Thyroid gland (tissue), 4 donors: ENCODE data around the gene VAMP5. TPM values are rescaled to one million over a fixed set of nuclear protein-coding genes. Genes with fewer than 3 reads are reported as not detected.

Source experiments
- DNase-seq, 2 donors: peaks; one replicate each; pipeline ENCODE4 v3.0.0-alpha.2; 2019
- H3K27ac ChIP-seq, 3 donors: fragments of 200-600 bp; sonication (generic); 1 replicate in 2 of 3; 2 replicates in 1 of 3; pipeline ENCODE4 v1.5.1; 2016 to 2019; ENCODE audit warnings: mild to moderate bottlenecking in 1 of 3, moderate library complexity in 1 of 3
- H3K27me3 ChIP-seq: fragments of 200-600 bp; sonication (generic); one replicate; pipeline ENCODE4 v1.5.1; 2019
- H3K36me3 ChIP-seq, 2 donors: fragments of 200-600 bp; sonication (generic); one replicate each; pipeline ENCODE4 v1.5.1; 2016 to 2019
- H3K4me1 ChIP-seq, 2 donors: fragments of 200-600 bp; sonication (generic); one replicate each; pipeline ENCODE4 v1.5.1; 2017 to 2019
- H3K4me3 ChIP-seq, 3 donors: fragments of 200-600 bp; sonication (generic); replicated peaks in 1 of 3; 1 replicate in 2 of 3; 2 replicates in 1 of 3; pipeline ENCODE4 v1.5.1; 2016; ENCODE audit warnings: mild to moderate bottlenecking in 1 of 3
- H3K9me3 ChIP-seq: fragments of 200-600 bp; sonication (generic); one replicate; pipeline ENCODE4 v1.5.1; 2017
- POLR2A ChIP-seq, 2 donors: fragments of 450-650 bp; IDR thresholded peaks; one replicate each; pipeline ENCODE4 v1.6.1; 2017; ENCODE audit warnings: antibody characterized with exemption in 2 of 2, mild to moderate bottlenecking in 2 of 2, moderate library complexity in 1 of 2
- WGBS, 2 donors: methylation state at CpG; one replicate each; pipeline ENCODE4 v1.1.5; 2017; 5-methylcytosine and 5-hydroxymethylcytosine counted together
- intact Hi-C: fragments of 100-400 bp; cut with DNase I; formaldehyde crosslinking; loops from one replicate; pipeline ENCODE4 v1.15.1; 2023
- total RNA-seq, 4 donors: library from RNA; depleted of rRNA; stranded (reverse); fragments of >200 nt; gene quantifications; one replicate each; pipeline ENCODE4 v1.2.3, GENCODE V29; 2016
- TF ChIP-seq, protein P1 (sequence below), 6 experiments: fragments of 200-600 bp in 3 of 6; fragments of 450-650 bp in 3 of 6; sonication (generic) in 3 of 6; IDR thresholded peaks; one replicate each; pipeline ENCODE4 v1.5.1; 2016 to 2019; ENCODE audit warnings: antibody characterized with exemption in 6 of 6, mild to moderate bottlenecking in 2 of 6, inconsistent platforms in 1 of 6, moderate library complexity in 1 of 6

Gene VAMP5
- total RNA-seq, 4 donors from 2014 or later: 13.6 to 41.3 (median 20.7) TPM

DNA sequence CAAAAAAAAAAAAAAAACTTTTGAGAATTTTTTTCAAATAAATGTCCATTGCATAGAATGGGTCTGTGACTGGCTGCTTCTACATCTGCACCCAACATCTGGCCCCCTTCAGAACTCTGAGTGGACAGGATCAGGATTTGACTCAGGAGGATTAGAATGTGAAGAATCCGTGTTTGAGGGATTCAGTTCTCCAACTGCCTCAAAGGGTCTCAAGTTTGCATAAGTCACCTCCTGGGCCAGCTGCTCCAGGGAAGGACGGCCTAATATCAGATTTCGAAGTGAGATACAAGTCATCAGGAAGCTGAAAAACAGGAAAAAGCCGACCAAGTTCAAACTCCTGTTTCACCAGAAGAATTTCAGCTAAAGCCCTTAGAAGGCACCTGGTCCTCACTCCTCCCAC, 34.4 kb upstream of the VAMP5 start:
- Histone ChIP-seq H3K27ac (no peak overlapping the region), H3K4me1 (peaks cover 3 to 4% of the 10 kb centered on the region in 2 donors), H3K4me3 (no peak overlapping the region), H3K36me3 (peaks cover 38 to 40% of the 10 kb centered on the region in 2 donors), H3K9me3 (no peaks in the 10 kb centered on the region), H3K27me3 (no peaks in the 10 kb centered on the region)
- intact Hi-C loops: loop anchor here (2.0 to 10.0 kb wide), 4 partner anchors 118 to 225 kb away; partner anchors contain the start of genes ELMOD3, RETSAT and TGOLN2
- DNase-seq: no peak
- TF ChIP-seq, protein P1, sequence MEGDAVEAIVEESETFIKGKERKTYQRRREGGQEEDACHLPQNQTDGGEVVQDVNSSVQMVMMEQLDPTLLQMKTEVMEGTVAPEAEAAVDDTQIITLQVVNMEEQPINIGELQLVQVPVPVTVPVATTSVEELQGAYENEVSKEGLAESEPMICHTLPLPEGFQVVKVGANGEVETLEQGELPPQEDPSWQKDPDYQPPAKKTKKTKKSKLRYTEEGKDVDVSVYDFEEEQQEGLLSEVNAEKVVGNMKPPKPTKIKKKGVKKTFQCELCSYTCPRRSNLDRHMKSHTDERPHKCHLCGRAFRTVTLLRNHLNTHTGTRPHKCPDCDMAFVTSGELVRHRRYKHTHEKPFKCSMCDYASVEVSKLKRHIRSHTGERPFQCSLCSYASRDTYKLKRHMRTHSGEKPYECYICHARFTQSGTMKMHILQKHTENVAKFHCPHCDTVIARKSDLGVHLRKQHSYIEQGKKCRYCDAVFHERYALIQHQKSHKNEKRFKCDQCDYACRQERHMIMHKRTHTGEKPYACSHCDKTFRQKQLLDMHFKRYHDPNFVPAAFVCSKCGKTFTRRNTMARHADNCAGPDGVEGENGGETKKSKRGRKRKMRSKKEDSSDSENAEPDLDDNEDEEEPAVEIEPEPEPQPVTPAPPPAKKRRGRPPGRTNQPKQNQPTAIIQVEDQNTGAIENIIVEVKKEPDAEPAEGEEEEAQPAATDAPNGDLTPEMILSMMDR (IDR thresholded peaks at IDR 0.05): no peak
- TF ChIP-seq POLR2A (IDR thresholded peaks at IDR 0.05): no peak
- 59 to 74% methylated on average over 4 of the region's 4 CpGs for WGBS, 2 donors

DNA sequence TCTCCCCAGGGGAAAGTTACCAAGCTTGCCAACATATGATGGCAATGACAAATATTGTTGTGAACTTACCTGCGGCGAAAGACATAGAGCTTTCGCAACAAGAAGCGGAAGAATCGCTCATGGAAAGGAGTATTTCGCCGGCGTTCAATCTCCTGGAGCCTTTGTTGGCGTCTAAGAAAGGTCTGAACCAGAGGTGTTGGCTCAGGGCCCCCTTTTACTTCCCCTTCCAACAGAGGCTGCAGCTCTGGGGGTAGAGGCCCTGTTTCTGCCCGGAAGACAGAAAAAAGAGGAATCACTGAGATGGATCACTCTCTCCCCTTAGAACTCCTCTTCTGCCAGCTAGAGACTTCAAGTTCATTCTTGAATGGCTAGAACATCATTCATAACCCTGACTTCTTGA, 33.7 kb upstream of the VAMP5 start:
- H3K4me3 ChIP-seq: no peak overlapping the region
- H3K36me3 ChIP-seq: peaks cover 31 to 39% of the 10 kb centered on the region in 2 donors
- no peak overlapping the region for H3K27ac ChIP-seq
- H3K27me3 ChIP-seq: no peaks in the 10 kb centered on the region
- TF ChIP-seq, protein P1 (IDR thresholded peaks at IDR 0.05): no peak
- TF ChIP-seq POLR2A (IDR thresholded peaks at IDR 0.05): no peak
- no peak for DNase-seq
- intact Hi-C loops: loop anchor here (2.0 to 5.0 kb wide), 2 partner anchors 130 to 198 kb away; partner anchors contain the start of genes ELMOD3 and RETSAT
- WGBS, 2 donors: 92 to 93% methylated on average over 10 of the region's 10 CpGs
- peaks cover 3 to 4% of the 10 kb centered on the region in 2 donors for H3K4me1 ChIP-seq
- no peaks in the 10 kb centered on the region for H3K9me3 ChIP-seq

DNA sequence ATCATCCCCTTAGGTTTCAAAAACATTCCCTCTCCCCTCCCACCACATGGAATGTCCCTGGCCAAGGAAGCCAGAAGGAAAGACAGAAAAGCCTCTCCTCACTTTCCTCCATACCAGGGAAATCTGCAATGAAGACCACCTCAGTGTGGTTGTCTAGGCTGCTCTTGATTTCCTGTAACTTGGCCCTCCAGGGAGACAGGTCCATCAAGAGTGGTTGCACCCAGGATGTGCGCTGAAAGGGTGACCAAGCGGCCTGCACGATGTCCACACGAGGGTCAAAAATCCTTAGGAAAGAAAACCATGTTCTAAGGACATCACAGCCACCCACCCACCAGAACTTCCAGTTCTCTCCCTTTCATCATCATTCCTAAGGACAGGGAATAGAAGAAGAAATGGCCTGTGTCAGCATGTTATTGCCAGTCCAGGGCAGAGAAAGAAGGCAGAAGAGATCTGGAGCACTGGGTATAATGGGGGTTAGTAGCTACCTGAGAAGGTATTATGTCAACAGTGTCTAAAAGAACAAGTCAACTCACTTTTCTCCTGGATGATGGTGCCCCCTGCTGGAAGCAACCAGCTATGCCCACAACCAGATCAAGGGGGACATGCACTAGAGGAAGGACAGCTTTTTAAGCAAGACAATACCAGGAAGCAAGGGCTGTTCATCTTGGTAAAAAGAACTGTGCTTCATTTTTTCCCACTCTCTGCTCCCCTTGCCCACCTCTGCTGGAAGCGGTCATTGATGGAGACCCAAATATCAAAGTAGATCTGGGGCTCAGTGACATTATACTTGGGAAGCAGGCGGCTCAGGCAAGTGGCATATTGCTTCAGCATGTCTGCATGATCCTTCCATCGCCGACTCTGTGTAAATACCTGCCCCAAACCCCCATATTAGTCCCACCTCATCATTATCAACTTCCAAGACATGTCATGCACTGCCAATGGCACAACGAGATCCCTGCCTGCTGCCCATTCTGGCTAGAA, 32.2 kb upstream of the VAMP5 start:
- H3K9me3 ChIP-seq: no peaks in the 10 kb centered on the region
- WGBS, 2 donors: 63 to 65% methylated on average over 9 of the region's 9 CpGs
- peaks cover 28 to 31% of the 10 kb centered on the region in 2 donors for H3K36me3 ChIP-seq
- peak overlapping the region in 2 of 3 donors; percentile 8 to 29 for H3K27ac ChIP-seq
- DNase-seq: peak; percentile 87 to 92
- intact Hi-C loops: loop anchor here (2.0 to 5.0 kb wide), 2 partner anchors 131 to 200 kb away; partner anchors contain the start of genes ELMOD3 and RETSAT
- H3K4me3 ChIP-seq: no peak overlapping the region
- H3K4me1 ChIP-seq: peaks cover 3 to 4% of the 10 kb centered on the region in 2 donors
- H3K27me3 ChIP-seq: no peaks in the 10 kb centered on the region
- TF ChIP-seq, protein P1 (IDR thresholded peaks at IDR 0.05): peak; percentile 74 to 98 (median 92)
- TF ChIP-seq POLR2A (IDR thresholded peaks at IDR 0.05): no peak

DNA sequence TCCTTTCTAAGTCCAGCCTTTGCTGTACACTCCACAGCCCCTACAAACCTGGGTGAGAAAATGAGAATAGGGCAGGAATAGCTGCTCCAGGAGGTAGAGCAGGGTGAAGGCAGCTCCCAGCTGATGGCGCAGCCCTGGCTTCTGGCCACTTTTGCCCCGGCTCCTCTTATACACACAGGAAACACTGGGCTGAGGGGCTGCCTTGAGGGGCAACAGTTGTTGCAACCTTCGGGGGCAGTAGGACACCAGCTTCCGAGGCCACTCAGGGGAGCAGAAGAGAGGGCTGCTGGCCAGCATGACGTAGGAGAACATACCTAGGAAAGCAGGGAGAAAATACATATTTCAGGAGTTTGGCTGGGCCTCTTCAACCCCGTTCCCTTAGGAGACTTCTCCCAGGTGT, 31.0 kb upstream of the VAMP5 start:
- Histone ChIP-seq H3K36me3 (peaks cover 28 to 31% of the 10 kb centered on the region in 2 donors), H3K4me1 (peaks cover 3 to 4% of the 10 kb centered on the region in 2 donors), H3K27me3 (no peaks in the 10 kb centered on the region), H3K4me3 (no peak overlapping the region), H3K9me3 (no peaks in the 10 kb centered on the region), H3K27ac (no peak overlapping the region)
- intact Hi-C loops: loop anchor here (5.0 kb wide), 1 partner anchor 201 kb away; the partner anchor contains the start of genes ELMOD3 and RETSAT
- no peak for DNase-seq
- 76 to 85% methylated on average over 6 of the region's 6 CpGs for WGBS, 2 donors
- TF ChIP-seq, protein P1 (IDR thresholded peaks at IDR 0.05): no peak
- TF ChIP-seq POLR2A (IDR thresholded peaks at IDR 0.05): no peak
